Heart left ventricle (tissue), 16 donors: Measurements from ENCODE around the gene ZNF627. TPM values are rescaled to one million over a fixed set of nuclear protein-coding genes. Genes with fewer than 3 reads are reported as not detected.
A peak's percentile ranks its signal among the peaks of the same experiment; 100 is the strongest.
"Not testable (repeated sequence)": the region's sequence is repeated elsewhere in the genome, so short reads cannot be mapped to it uniquely, and the experiment has no call there.

Experiments
- ATAC-seq, 4 donors: fragments of 200-7000 bp; cut with Tn5 transposase; one replicate each; pipeline ENCODE4 v1.9.1; 2020 to 2022; ENCODE audit warnings: moderate library complexity in 4 of 4, mild to moderate bottlenecking in 3 of 4, moderate number of reproducible peaks in 1 of 4
- DNase-seq, 5 donors: peaks; one replicate each; pipeline ENCODE4 v3.0.0-alpha.2; 2020
- H3K27ac ChIP-seq, 12 donors: fragments of 200-600 bp; sonication (generic) in 4 of 12; one replicate each; pipeline versions ENCODE4 v1.5.0 to v1.8.0; 2016 to 2022; ENCODE audit warnings: mild to moderate bottlenecking in 2 of 12
- H3K27me3 ChIP-seq, 9 donors: fragments of 200-600 bp; sonication (generic) in 2 of 9; one replicate each; pipeline versions ENCODE4 v1.5.1 to v1.8.0; 2016 to 2022; ENCODE audit warnings: mild to moderate bottlenecking in 3 of 9
- H3K36me3 ChIP-seq, 9 donors: fragments of 200-600 bp; sonication (generic) in 2 of 9; one replicate each; pipeline versions ENCODE4 v1.5.0 to v1.8.0; 2018 to 2022; ENCODE audit warnings: mild to moderate bottlenecking in 2 of 9
- H3K4me1 ChIP-seq, 12 donors: fragments of 200-600 bp; sonication (generic) in 4 of 12; one replicate each; pipeline versions ENCODE4 v1.5.0 to v1.8.0; 2016 to 2022; ENCODE audit warnings: mild to moderate bottlenecking in 3 of 12
- H3K4me3 ChIP-seq, 12 donors: fragments of 200-600 bp; sonication (generic) in 4 of 12; one replicate each; pipeline versions ENCODE4 v1.5.0 to v1.8.0; 2017 to 2022; ENCODE audit warnings: mild to moderate bottlenecking in 9 of 12, moderate library complexity in 4 of 12
- H3K9me3 ChIP-seq, 12 donors: fragments of 200-600 bp; sonication (generic) in 4 of 12; one replicate each; pipeline versions ENCODE4 v1.5.0 to v1.8.0; 2016 to 2022; ENCODE audit warnings: mild to moderate bottlenecking in 1 of 12
- POLR2A ChIP-seq, 2 donors: fragments of 450-650 bp; IDR thresholded peaks; one replicate each; pipeline ENCODE4 v1.6.1; 2017; ENCODE audit warnings: antibody characterized with exemption in 2 of 2, mild to moderate bottlenecking in 2 of 2, moderate library complexity in 2 of 2
- WGBS, 4 donors: extraction: QIAGEN DNeasy Blood & Tissue Kit in 2 of 4; methylation state at CpG; one replicate each; pipeline versions ENCODE4 v1.1.5 to v1.1.7; 2013 to 2018; 5-methylcytosine and 5-hydroxymethylcytosine counted together
- intact Hi-C, 10 donors: fragments of 100-400 bp; cut with DNase I; formaldehyde crosslinking; loops; one replicate each; pipeline versions ENCODE4 v1.11.1 to v1.14.2; 2022
- polyA plus RNA-seq, 2 donors: library from polyadenylated mRNA; stranded (reverse); fragments of 200-250 nt; gene quantifications; one replicate each; pipeline ENCODE4 v1.2.3, GENCODE V29; 2013
- total RNA-seq, 9 donors: library from RNA; depleted of rRNA in 2 of 9; stranded (reverse); fragments of >200 nt in 2 of 9; fragmentation: NEBNext Ultra II Directional in 3 of 9; extraction: Animal tissue kit (Norgen Biotek cat#: 25700) in 3 of 9; gene quantifications; one replicate each; pipeline versions ENCODE4 v1.1.0 to v1.2.4, GENCODE V29; 2016 to 2023
- TF ChIP-seq, protein P1 (sequence below), 12 donors: fragments of 200-600 bp; sonication (generic) in 4 of 12; IDR thresholded peaks; one replicate each; pipeline versions ENCODE4 v1.5.0 to v1.8.0; 2018 to 2022; ENCODE audit warnings: antibody characterized with exemption in 12 of 12, mild to moderate bottlenecking in 5 of 12
- donor health status: ischemic (EF 13 %, LVEDD 7.1; RV severe dilation, severe dysfunction).
- donor health status: healthy with polysubstance abuse.
- donor health status: DM: no; HTN: yes; CAD: no.
- donor health status: DM: no; HTN: no; CAD: no.
- donor health status: ischemic (EF 25% LVEDD 6.9; RV normal size, moderate dysfunction).
- donor health status: ischemic (EF 25% LVEDD 5.7; RV mildly dilated, moderate dysfunction).
- donor health status: healthy.
- donor health status: DM: yes; HTN: yes; CAD: no.
- donor health status: ischemic (EF 35%, LVEDD 5.7; RV mildly dilated, moderate dysfunction).
- donor health status: nonischemic (EF 11% LVEDD 7.7; RV severe dilation, severe dysfunction).
- donor health status: DM: yes; HTN: yes; CAD: no.
- donor health status: PGD.
- donor health status: ischemic (EF 29% LVEDD 5.4; RV normal size, mild dysfunction).
- donor health status: nonischemic (EF 23%, LVEDD 6.1; RV moderate dilation, normal function).

The ZNF627 gene
- total and polyA plus RNA-seq, 11 donors, result 2.5 to 9.2 (median 5.5) TPM

DNA sequence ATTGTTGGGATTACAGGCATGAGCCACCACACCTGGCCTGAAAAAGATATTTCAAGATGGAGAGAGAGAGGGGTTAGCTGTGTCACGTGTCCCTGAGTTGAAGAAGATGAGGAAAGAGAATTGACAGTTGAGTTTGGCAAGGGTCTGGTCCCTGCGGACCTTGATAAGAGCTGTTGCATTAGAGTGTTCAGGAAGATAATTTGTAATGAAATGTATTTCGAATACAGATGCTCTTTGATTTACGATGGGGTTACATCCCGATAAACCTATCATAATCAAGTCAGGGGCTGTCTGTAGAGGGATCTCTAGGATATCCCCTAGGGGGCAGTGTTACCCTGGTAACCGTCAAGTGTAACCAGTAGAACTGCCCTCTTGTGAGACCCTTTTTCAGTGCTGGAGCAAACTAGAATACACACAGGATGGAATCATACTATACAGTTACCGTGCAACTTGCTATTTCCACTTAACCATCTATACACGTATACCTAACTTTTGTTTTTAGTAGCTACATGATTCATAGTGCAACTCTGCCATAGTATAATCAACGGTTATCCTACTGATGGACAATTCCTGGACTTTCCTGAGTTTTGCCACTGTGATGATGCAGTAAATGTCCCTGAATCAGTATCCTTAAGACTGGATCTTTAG, 36.8 kb upstream of the ZNF627 start:
- Histone ChIP-seq H3K27me3 (no peaks in the 10 kb centered on the region), H3K27ac (no peak overlapping the region), H3K36me3 (peaks cover 0 to 5% (median 0%) of the 10 kb centered on the region in 9 donors), H3K4me3 (peak overlapping the region in 4 of 12 donors; percentile 78 to 97 (median 90)), H3K4me1 (peaks cover 0 to 35% (median 23%) of the 10 kb centered on the region in 12 donors), H3K9me3 (no peaks in the 10 kb centered on the region)
- 15 to 22% (median 19%) methylated on average over 9 of the region's 9 CpGs for WGBS, 4 donors
- DNase-seq, result no peak
- peak in 3 of 4 donors; percentile 29 to 49 (median 46) for ATAC-seq
- TF ChIP-seq, protein P1, sequence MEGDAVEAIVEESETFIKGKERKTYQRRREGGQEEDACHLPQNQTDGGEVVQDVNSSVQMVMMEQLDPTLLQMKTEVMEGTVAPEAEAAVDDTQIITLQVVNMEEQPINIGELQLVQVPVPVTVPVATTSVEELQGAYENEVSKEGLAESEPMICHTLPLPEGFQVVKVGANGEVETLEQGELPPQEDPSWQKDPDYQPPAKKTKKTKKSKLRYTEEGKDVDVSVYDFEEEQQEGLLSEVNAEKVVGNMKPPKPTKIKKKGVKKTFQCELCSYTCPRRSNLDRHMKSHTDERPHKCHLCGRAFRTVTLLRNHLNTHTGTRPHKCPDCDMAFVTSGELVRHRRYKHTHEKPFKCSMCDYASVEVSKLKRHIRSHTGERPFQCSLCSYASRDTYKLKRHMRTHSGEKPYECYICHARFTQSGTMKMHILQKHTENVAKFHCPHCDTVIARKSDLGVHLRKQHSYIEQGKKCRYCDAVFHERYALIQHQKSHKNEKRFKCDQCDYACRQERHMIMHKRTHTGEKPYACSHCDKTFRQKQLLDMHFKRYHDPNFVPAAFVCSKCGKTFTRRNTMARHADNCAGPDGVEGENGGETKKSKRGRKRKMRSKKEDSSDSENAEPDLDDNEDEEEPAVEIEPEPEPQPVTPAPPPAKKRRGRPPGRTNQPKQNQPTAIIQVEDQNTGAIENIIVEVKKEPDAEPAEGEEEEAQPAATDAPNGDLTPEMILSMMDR (IDR thresholded peaks at IDR 0.05), result peak; percentile 39 to 83 (median 60)
- TF ChIP-seq POLR2A (IDR thresholded peaks at IDR 0.05), result no peak
- intact Hi-C loops, result no loop called here

DNA sequence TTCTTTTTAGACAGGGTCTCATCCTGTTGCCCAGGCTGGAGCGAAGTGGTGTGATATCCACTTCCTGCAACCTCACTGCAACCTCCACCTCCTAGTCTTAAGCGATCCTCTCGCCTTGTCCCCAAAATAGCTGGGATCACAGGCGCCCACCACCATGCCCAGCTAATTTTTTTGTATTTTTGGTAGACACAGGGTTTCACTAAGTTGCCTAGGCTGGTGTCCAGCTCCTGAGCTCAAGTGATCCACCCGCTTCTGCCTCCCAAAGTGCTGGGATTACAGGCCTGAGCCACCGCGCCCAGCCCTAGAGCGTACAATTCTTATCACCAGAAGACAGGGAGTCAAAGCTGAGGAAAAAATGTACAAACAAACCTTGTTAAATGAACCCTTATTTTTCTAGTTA, 33.8 kb upstream of the ZNF627 start:
- WGBS, 4 donors, result 75 to 85% (median 80%) methylated on average over 8 of the region's 8 CpGs
- DNase-seq (no peak), ATAC-seq (no peak)
- Histone ChIP-seq H3K4me3 (no peak overlapping the region), H3K4me1 (peaks cover 0 to 19% (median 11%) of the 10 kb centered on the region in 12 donors), H3K9me3 (no peaks in the 10 kb centered on the region), H3K27me3 (no peaks in the 10 kb centered on the region), H3K36me3 (no peaks in the 10 kb centered on the region), H3K27ac (no peak overlapping the region)
- TF ChIP-seq POLR2A (IDR thresholded peaks at IDR 0.05), result no peak
- TF ChIP-seq, protein P1 (IDR thresholded peaks at IDR 0.05), result no peak
- intact Hi-C loops, result no loop called here

DNA sequence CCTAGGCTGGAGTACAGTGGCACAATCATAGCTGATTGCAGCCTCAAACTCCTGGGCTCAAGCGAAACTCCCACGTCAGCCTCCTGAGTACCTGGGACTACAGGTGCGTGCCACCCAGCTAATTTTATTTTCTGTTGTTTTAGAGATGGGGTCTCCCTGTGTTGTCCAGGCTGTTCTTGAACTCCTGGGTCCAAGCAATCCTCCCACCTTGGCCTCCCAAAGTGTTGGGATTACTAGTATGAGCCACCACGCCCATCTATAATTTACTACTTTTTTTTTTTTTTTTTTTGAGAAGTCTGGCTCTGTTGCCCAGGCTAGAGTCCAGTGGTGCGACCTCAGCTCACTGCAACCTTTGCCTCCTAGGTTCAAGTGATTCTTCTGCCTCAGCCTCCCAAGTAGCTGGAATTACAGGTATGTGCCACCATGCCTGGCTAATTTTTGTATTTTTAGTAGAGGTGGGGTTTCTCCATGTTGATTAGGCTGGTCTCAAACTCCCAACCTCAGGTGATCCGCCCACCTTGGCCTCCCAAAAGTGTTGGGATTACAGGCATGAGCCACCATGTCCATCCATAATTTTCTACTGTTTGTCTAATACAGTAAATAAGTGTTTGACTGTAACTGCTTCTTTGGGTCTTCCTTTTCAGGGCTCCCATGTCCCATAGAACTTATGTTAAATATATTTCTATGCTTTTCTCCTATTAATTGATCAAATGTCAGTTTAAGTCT, 33.0 kb upstream of the ZNF627 start:
- H3K27me3 ChIP-seq, intact Hi-C loops: not testable (repeated sequence)

DNA sequence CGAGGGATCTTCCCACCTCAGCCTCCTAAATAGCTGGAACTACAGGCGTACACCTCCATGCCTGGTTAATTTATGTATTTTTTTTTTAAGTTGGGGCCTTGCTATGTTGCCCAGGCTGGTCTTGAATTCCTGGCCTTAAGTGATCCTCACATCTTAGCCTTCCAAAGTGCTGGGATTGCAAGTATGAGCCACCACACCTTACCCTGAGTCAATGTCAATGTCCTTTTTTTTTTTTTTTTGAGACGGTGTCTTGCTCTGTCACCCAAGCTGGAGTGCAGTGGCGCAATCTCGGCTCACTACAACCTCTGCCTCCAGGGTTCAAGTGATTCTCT, 31.7 kb upstream of the ZNF627 start:
- DNase-seq, intact Hi-C loops, H3K4me1 ChIP-seq, H3K9me3 ChIP-seq, H3K36me3 ChIP-seq, ATAC-seq, H3K27me3 ChIP-seq, H3K4me3 ChIP-seq, H3K27ac ChIP-seq: not testable (repeated sequence)
- 90 to 94% (median 92%) methylated on average over 5 of the region's 5 CpGs for WGBS, 4 donors

More for the DNA sequence above, 33.0 kb upstream of the ZNF627 start:
- WGBS, 4 donors, result 86 to 97% (median 96%) methylated on average over 6 of the region's 6 CpGs
- H3K4me3 ChIP-seq, ATAC-seq, H3K27ac ChIP-seq, DNase-seq, H3K36me3 ChIP-seq, H3K9me3 ChIP-seq: not testable (repeated sequence)
- peaks cover 0 to 21% (median 10%) of the 10 kb centered on the region in 12 donors for H3K4me1 ChIP-seq

DNA sequence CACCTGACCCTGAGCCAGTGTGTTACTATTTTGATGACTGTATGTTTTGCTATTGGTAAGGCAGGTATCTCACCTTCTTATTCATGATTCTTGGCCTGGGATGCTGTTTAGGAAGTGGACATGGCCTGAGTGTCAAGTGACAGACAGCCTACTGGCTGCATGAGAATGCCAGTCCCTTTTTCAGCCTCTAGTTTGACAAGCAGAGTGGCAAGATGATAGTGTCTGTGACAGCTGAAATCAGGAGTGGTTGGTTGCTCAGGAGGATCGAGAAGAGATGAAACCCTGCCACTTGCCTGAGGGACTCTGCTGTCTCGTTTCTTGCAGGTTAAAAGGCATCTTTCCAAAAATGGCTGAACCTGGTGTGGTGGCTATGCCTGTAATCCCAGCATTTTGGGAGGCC, 31.1 kb upstream of the ZNF627 start:
- intact Hi-C loops, result no loop called here
- H3K27me3 ChIP-seq, result no peaks in the 10 kb centered on the region
- DNase-seq (no peak), ATAC-seq (no peak)
- H3K9me3 ChIP-seq, result no peaks in the 10 kb centered on the region
- no peak overlapping the region for H3K27ac ChIP-seq
- H3K4me1 ChIP-seq, result peaks cover 0 to 5% (median 0%) of the 10 kb centered on the region in 12 donors
- TF ChIP-seq, protein P1 (IDR thresholded peaks at IDR 0.05), result no peak
- TF ChIP-seq POLR2A (IDR thresholded peaks at IDR 0.05), result no peak
- no peaks in the 10 kb centered on the region for H3K36me3 ChIP-seq
- no peak overlapping the region for H3K4me3 ChIP-seq
- 85 to 90% (median 88%) methylated on average over 2 of the region's 2 CpGs for WGBS, 4 donors
